ENCODE measurements around the gene CROCC.
"Not testable (repeated sequence)": the region's sequence is repeated elsewhere in the genome, so short reads cannot be mapped to it uniquely, and the experiment has no call there.

The CROCC gene

GRCh38 chr1:16960560-16961296 is 39.0 kb downstream of the CROCC start:
- peak overlapping the region in 17 of 21 experiments; percentile 3 to 84 (median 59) for H3K27ac ChIP-seq
- H3K4me3 ChIP-seq = peak overlapping the region; percentile 20 to 49 (median 31)

- H3K27ac ChIP-seq = peak overlapping the region in 13 of 21 experiments; percentile 44 to 84 (median 70)
- peak overlapping the region; percentile 20 to 49 (median 31) for H3K4me3 ChIP-seq
These were observed 39.8 kb downstream of the CROCC start for GRCh38 chr1:16961297-16962133.

- H3K4me3 ChIP-seq, H3K27ac ChIP-seq: not testable (repeated sequence)
These were observed 42.4 kb downstream of the CROCC start for GRCh38 chr1:16964169-16964568.

- Histone ChIP-seq H3K4me3 (no peak overlapping the region), H3K27ac (no peak overlapping the region)
These were observed 43.8 kb downstream of the CROCC start for GRCh38 chr1:16965486-16966067.

GRCh38 chr1:16966282-16966681 is 44.6 kb downstream of the CROCC start:
- Histone ChIP-seq H3K27ac (peak overlapping the region in 1 of 21 experiments; percentile 21), H3K4me3 (no peak overlapping the region)

- H3K4me3 ChIP-seq = no peak overlapping the region
- H3K27ac ChIP-seq = peak overlapping the region in 4 of 21 experiments; percentile 16 to 37 (median 31)
These were observed 45.4 kb downstream of the CROCC start for GRCh38 chr1:16967095-16967575.

GRCh38 chr1:16967962-16968361 is 46.2 kb downstream of the CROCC start:
- no peak overlapping the region for H3K4me3 ChIP-seq
- peak overlapping the region in 3 of 21 experiments; percentile 26 to 37 (median 36) for H3K27ac ChIP-seq

- Histone ChIP-seq H3K4me3 (no peak overlapping the region), H3K27ac (no peak overlapping the region)
These were observed 46.6 kb downstream of the CROCC start for GRCh38 chr1:16968372-16968771.

GRCh38 chr1:16969057-16969611 is 47.4 kb downstream of the CROCC start:
- H3K4me3 ChIP-seq = no peak overlapping the region
- no peak overlapping the region for H3K27ac ChIP-seq

- H3K27ac ChIP-seq = no peak overlapping the region
- no peak overlapping the region for H3K4me3 ChIP-seq
These were observed 47.9 kb downstream of the CROCC start for GRCh38 chr1:16969651-16970050.

- Histone ChIP-seq H3K27ac (no peak overlapping the region), H3K4me3 (no peak overlapping the region)
These were observed 48.6 kb downstream of the CROCC start for GRCh38 chr1:16970132-16970910.

GRCh38 chr1:16971341-16972188 is 49.8 kb downstream of the CROCC start:
- Histone ChIP-seq H3K4me3 (no peak overlapping the region), H3K27ac (no peak overlapping the region)

- Histone ChIP-seq H3K27ac (peak overlapping the region in 1 of 21 experiments; percentile 38), H3K4me3 (no peak overlapping the region)
These were observed 50.6 kb downstream of the CROCC start for GRCh38 chr1:16972189-16972895.

GRCh38 chr1:16973215-16973614 is 51.5 kb downstream of the CROCC start:
- Histone ChIP-seq H3K4me3 (no peak overlapping the region), H3K27ac (no peak overlapping the region)

GRCh38 chr1:16975211-16975610 is 53.5 kb downstream of the CROCC start:
- Histone ChIP-seq H3K4me3 (no peak overlapping the region), H3K27ac (no peak overlapping the region)

- peak overlapping the region in 5 of 21 experiments; percentile 12 to 45 (median 28) for H3K27ac ChIP-seq
- no peak overlapping the region for H3K4me3 ChIP-seq
These were observed 54.1 kb downstream of the CROCC start for GRCh38 chr1:16975838-16976237.

GRCh38 chr1:16976966-16977365 is 55.2 kb downstream of the CROCC start:
- Histone ChIP-seq H3K4me3 (no peak overlapping the region), H3K27ac (peak overlapping the region in 2 of 21 experiments; percentile 43 to 47)

GRCh38 chr1:16977377-16977776 is 55.6 kb downstream of the CROCC start:
- Histone ChIP-seq H3K27ac (peak overlapping the region in 3 of 21 experiments; percentile 2 to 89 (median 85)), H3K4me3 (no peak overlapping the region)
